HepG2 (cell line): ENCODE data around the gene SP110. TPM values are rescaled to one million over a fixed set of nuclear protein-coding genes. Genes with fewer than 3 reads are reported as not detected.

Experiments
- ATAC-seq: fragments of 200-7000 bp; cut with Tn5 transposase; 3 replicates; pipeline ENCODE4 v1.9.1; 2020; ENCODE audit warnings: mild to moderate bottlenecking, moderate library complexity
- BruUV-seq: library from RNA; stranded (reverse); fragments of 400-500 nt; replicated peaks from 2 replicates; lab custom pipeline; 2021; lab: Mats Ljungman, UMichigan
- CTCF ChIA-PET: fragments of 300-600 bp; formaldehyde crosslinking; extraction: SDS; loops from one replicate; lab custom pipeline; 2021; ENCODE audit warnings: low total read pairs, inconsistent platforms, low intra/inter-chr PET ratio; lab: Yijun Ruan, JAX
- POLR2A ChIA-PET: fragments of 350-600 bp; sonication (Branson Sonifier 250); formaldehyde crosslinking; loops from one replicate; lab custom pipeline; 2020; ENCODE audit warnings: antibody characterized with exemption, inconsistent platforms; lab: Yijun Ruan, JAX
- DNase-seq: peaks from one replicate; pipeline ENCODE4 v3.0.0-alpha.2; 2015; ENCODE audit warnings: low spot score
- FAIRE-seq: peaks from 3 replicates; lab custom pipeline; 2011; peaks lifted over from hg19 to GRCh38; lab: Jason Lieb, UNC
- H2AFZ ChIP-seq: one replicate; pipeline ENCODE4 v1.6.1; 2011; ENCODE audit warnings: low read length, inconsistent platforms
- H3K27ac ChIP-seq: fragments of 300-600 bp; 3 replicates; pipeline ENCODE4 v1.8.0; 2011; ENCODE audit warnings: mixed run types, mild to moderate bottlenecking, mixed read lengths, low read length, inconsistent platforms; ENCODE audit not compliant: insufficient read depth; ENCODE audit errors: extremely low read length
- H3K27me3 ChIP-seq, 2 experiments: fragments of 200-600 bp in 1 of 2; 2 replicates in 1 of 2; 3 replicates in 1 of 2; pipeline versions ENCODE4 v1.6.0 to v1.8.0; 2011; ENCODE audit warnings: low read length in 2 of 2, mild to moderate bottlenecking in 2 of 2, moderate library complexity in 2 of 2, inconsistent platforms in 1 of 2; ENCODE audit not compliant: insufficient read depth in 2 of 2, control insufficient read depth in 1 of 2
- H3K36me3 ChIP-seq, 2 experiments: fragments of 200-600 bp in 1 of 2; replicated peaks in 1 of 2; 2 replicates in 1 of 2; 3 replicates in 1 of 2; pipeline versions ENCODE4 v1.5.1 to v1.8.0; 2011; ENCODE audit warnings: low read length in 2 of 2, inconsistent platforms in 1 of 2; ENCODE audit not compliant: insufficient read depth in 2 of 2, control insufficient read depth in 1 of 2
- H3K4me1 ChIP-seq: 2 replicates; pipeline ENCODE4 v1.5.1; 2012; ENCODE audit warnings: low read length, inconsistent platforms; ENCODE audit not compliant: insufficient read depth
- H3K4me2 ChIP-seq: 2 replicates; pipeline ENCODE4 v1.6.0; 2011; ENCODE audit warnings: low read depth, low read length, inconsistent platforms
- H3K4me3 ChIP-seq, 3 experiments: fragments of 200-600 bp in 1 of 3; sonication (generic), shearing (Covaris generic) in 1 of 3; replicated peaks in 1 of 3; 2 replicates each; pipeline ENCODE4 v1.5.1; 2011 to 2016; ENCODE audit warnings: low read length in 3 of 3, inconsistent platforms in 2 of 3, low read depth in 2 of 3, mild to moderate bottlenecking in 2 of 3, control low read depth in 1 of 3, mixed read lengths in 1 of 3; ENCODE audit not compliant: insufficient read depth in 1 of 3
- H3K79me2 ChIP-seq: one replicate; pipeline ENCODE4 v1.6.1; 2011; ENCODE audit warnings: low read length, inconsistent platforms; ENCODE audit not compliant: insufficient read depth
- H3K9ac ChIP-seq: 2 replicates; pipeline ENCODE4 v1.6.0; 2011; ENCODE audit warnings: mild to moderate bottlenecking, low read depth, low read length, inconsistent platforms; ENCODE audit not compliant: insufficient read depth
- H3K9me3 ChIP-seq: 2 replicates; pipeline ENCODE4 v1.5.1; 2012; ENCODE audit warnings: mild to moderate bottlenecking, low read length
- H4K20me1 ChIP-seq: 2 replicates; pipeline ENCODE4 v1.6.0; 2011; ENCODE audit warnings: inconsistent platforms, mild to moderate bottlenecking, low read length, moderate library complexity; ENCODE audit not compliant: insufficient read depth
- BRF2 ChIP-seq: sonication (generic); formaldehyde crosslinking; IDR thresholded peaks from 2 replicates; pipeline ENCODE4 v1.8.1; 2022; ENCODE audit warnings: mild to moderate bottlenecking, missing genetic modification reagents
- FIP1L1 ChIP-seq: fragments of 200-400 bp; formaldehyde crosslinking; IDR thresholded peaks from 2 replicates; pipeline ENCODE4 v1.6.1; 2018; ENCODE audit warnings: low read depth, mild to moderate bottlenecking, low read length, moderate library complexity, borderline replicate concordance; ENCODE audit not compliant: insufficient read depth
- HDAC2 ChIP-seq: sonication (generic); formaldehyde crosslinking; IDR thresholded peaks from 2 replicates; pipeline ENCODE4 v1.4.0; 2020; ENCODE audit warnings: missing genetic modification reagents
- HOXD1 ChIP-seq: sonication (generic); formaldehyde crosslinking; IDR thresholded peaks from 2 replicates; pipeline ENCODE4 v1.5.0; 2020; ENCODE audit warnings: missing genetic modification reagents
- IKZF5 ChIP-seq: IDR thresholded peaks from 2 replicates; pipeline ENCODE4 v1.6.1; 2018; ENCODE audit warnings: missing genetic modification reagents, mild to moderate bottlenecking, missing compliant biosample characterization
- MAFF ChIP-seq: IDR thresholded peaks from 2 replicates; pipeline ENCODE4 v1.6.1; 2011; ENCODE audit warnings: low read depth, low read length, improper control_type of control experiment
- NR1H2 ChIP-seq: sonication (generic); formaldehyde crosslinking; IDR thresholded peaks from 2 replicates; pipeline ENCODE4 v1.8.1; 2022; ENCODE audit warnings: low read depth, missing genetic modification reagents, borderline replicate concordance
- SP1 ChIP-seq, 2 experiments: fragments of 450-650 bp in 1 of 2; sonication (generic) in 1 of 2; formaldehyde crosslinking in 1 of 2; IDR thresholded peaks; 2 replicates each; pipeline versions ENCODE4 v1.4.0 to v1.6.1; 2016 to 2020; ENCODE audit warnings: missing genetic modification reagents in 1 of 2
- ZFP1 ChIP-seq: IDR thresholded peaks from 2 replicates; pipeline ENCODE4 v1.6.1; 2016
- ZFP36 ChIP-seq: fragments of 150-350 bp; IDR thresholded peaks from 2 replicates; pipeline ENCODE4 v1.6.1; 2018; ENCODE audit warnings: borderline replicate concordance, low read length, low read depth; ENCODE audit not compliant: partially characterized antibody
- ZNF205 ChIP-seq: IDR thresholded peaks from 2 replicates; pipeline ENCODE4 v1.6.1; 2018; ENCODE audit warnings: missing biosample characterization, missing genetic modification reagents
- ZNF589 ChIP-seq: sonication (generic); formaldehyde crosslinking; conservative IDR thresholded peaks from 2 replicates; pipeline ENCODE4 v1.8.0; 2022; ENCODE audit warnings: mild to moderate bottlenecking, moderate library complexity, missing genetic modification reagents
- WGBS: methylation state at CpG from one replicate; pipeline ENCODE4 v1.1.6; 2017; ENCODE audit warnings: low lambda C conversion rate; 5-methylcytosine and 5-hydroxymethylcytosine counted together
- in situ Hi-C: cut with HindIII; loops from 2 replicates; pipeline ENCODE4 v1.10.0; 2017; ENCODE audit warnings: low pct_unique_long_range_greater_than_20kb; ENCODE audit not compliant: extremely low pct_ligation_motif_present
- intact Hi-C: fragments of 100-400 bp; cut with micrococcal nuclease; formaldehyde crosslinking; loops from one replicate; pipeline ENCODE4 v1.10.0; 2022; ENCODE audit not compliant: unreplicated experiment
- polyA plus RNA-seq, 8 experiments: library from polyadenylated mRNA; depleted of rRNA in 3 of 8; stranded (reverse) in 7 of 8; unstranded in 1 of 8; fragments of >200 nt; fragmentation: Illumina TruSeq in 4 of 8; extraction: Trizol in 4 of 8; gene quantifications; 2 replicates each; pipeline versions ENCODE4 v1.2.1 to v1.2.3, GENCODE V29; 2011 to 2016; ENCODE audit warnings: low read depth in 4 of 8, missing spikeins in 1 of 8, mixed read lengths in 1 of 8; ENCODE audit not compliant: insufficient read depth in 1 of 8
- total RNA-seq, 5 experiments: library from RNA; depleted of rRNA; stranded (reverse); fragments of >200 nt; fragmentation: Illumina TruSeq; extraction: Trizol; gene quantifications; 2 replicates each; pipeline ENCODE4 v1.2.3, GENCODE V29; 2016; ENCODE audit warnings: low read depth in 1 of 5
- TF ChIP-seq, protein P1 (sequence below): sonication (generic); formaldehyde crosslinking; IDR thresholded peaks from 2 replicates; pipeline ENCODE4 v1.4.0; 2020; ENCODE audit warnings: missing genetic modification reagents
- TF ChIP-seq, protein P2 (sequence below): sonication (generic); formaldehyde crosslinking; IDR thresholded peaks from 2 replicates; pipeline ENCODE4 v1.4.0; 2020; ENCODE audit warnings: missing genetic modification reagents

Gene SP110
- total and polyA plus RNA-seq, 2 of the 13 experiments (the other 11 are each of a cell fraction or from before 2014, with no cell fraction given), result 7.9 to 10.4 TPM

DNA sequence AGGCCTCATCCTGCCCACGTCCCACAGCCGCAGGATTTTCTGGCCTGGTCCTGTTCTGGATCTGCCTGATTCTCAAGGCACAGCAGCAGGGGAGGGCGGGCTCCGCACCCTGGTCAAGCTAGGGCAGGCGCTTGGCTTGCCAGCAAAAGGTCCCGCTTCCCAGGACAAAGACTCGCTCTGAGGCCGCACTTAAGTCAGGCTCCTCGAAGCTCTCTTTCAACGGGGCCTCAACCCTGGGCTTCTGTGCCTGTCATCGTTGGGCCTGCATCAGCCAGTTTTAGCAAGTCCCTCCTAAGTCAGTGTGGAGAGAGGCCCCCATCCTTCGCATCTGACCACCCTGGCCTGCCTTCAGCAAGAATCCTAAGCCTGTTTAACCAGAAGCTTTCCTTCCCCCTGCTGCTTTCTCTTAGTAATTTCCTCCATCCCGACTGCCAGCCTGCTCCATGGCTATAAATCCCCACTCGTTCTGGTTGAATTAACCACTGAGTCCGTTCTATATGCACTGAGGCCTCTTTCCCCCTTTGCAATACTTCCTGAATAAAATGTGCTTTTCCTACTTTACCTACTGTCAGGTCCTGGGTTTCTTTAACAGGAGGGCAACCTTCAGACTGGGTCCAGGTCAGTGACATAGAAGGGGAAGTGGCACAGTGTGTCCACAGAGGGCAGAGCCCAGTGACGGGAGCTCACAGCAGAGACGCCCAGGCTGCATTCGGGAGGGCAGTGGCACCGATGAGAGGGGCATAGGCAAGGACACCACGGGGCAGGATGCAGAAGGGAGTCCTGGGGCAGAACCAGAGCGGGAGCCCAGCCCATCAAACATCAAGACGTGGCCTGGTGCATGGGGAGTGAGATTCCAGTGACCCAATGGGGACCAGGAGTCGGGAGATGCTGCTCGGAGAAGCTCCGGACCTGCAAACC is 62.7 kb downstream of the SP110 start:
- ChIA-PET POLR2A (no interaction called here), CTCF (interaction anchor here (2.1 kb wide), 1 partner anchor 149 kb away, joined by 8 read pairs; no protein-coding TSS in a partner anchor)
- Histone ChIP-seq H3K4me3 (no peak overlapping the region), H3K79me2 (no peaks in the 10 kb centered on the region), H3K27ac (no peak overlapping the region), H3K9ac (no peak overlapping the region), H3K27me3 (peaks cover 5 to 19% of the 10 kb centered on the region in 2 experiments; a peak in 4 of 5 replicates), H4K20me1 (no peaks in the 10 kb centered on the region), H3K4me1 (no peaks in the 10 kb centered on the region), H3K4me2 (no peak overlapping the region), H3K9me3 (no peaks in the 10 kb centered on the region), H2AFZ (no peak overlapping the region), H3K36me3 (no peaks in the 10 kb centered on the region)
- TF ChIP-seq, protein P1, sequence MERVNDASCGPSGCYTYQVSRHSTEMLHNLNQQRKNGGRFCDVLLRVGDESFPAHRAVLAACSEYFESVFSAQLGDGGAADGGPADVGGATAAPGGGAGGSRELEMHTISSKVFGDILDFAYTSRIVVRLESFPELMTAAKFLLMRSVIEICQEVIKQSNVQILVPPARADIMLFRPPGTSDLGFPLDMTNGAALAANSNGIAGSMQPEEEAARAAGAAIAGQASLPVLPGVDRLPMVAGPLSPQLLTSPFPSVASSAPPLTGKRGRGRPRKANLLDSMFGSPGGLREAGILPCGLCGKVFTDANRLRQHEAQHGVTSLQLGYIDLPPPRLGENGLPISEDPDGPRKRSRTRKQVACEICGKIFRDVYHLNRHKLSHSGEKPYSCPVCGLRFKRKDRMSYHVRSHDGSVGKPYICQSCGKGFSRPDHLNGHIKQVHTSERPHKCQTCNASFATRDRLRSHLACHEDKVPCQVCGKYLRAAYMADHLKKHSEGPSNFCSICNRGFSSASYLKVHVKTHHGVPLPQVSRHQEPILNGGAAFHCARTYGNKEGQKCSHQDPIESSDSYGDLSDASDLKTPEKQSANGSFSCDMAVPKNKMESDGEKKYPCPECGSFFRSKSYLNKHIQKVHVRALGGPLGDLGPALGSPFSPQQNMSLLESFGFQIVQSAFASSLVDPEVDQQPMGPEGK (CRISPR knock-in tag), result no peak
- TF ChIP-seq IKZF5 (CRISPR knock-in tag) (no peak), ZFP1 (CRISPR knock-in tag) (no peak), BRF2 (CRISPR knock-in tag) (no peak), SP1 (IDR thresholded peaks at IDR 0.05) (no peak), SP1 (CRISPR knock-in tag; IDR thresholded peaks at IDR 0.05) (no peak), MAFF (no peak), FIP1L1 (no peak), HDAC2 (CRISPR knock-in tag) (no peak), ZNF205 (CRISPR knock-in tag) (no peak), ZNF589 (no peak), ZFP36 (no peak), HOXD1 (CRISPR knock-in tag) (no peak), NR1H2 (CRISPR knock-in tag) (no peak)
- TF ChIP-seq, protein P2, sequence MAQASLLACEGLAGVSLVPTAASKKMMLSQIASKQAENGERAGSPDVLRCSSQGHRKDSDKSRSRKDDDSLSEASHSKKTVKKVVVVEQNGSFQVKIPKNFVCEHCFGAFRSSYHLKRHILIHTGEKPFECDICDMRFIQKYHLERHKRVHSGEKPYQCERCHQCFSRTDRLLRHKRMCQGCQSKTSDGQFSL (CRISPR knock-in tag), result no peak
- DNase-seq, result no peak
- no peak for FAIRE-seq
- BruUV-seq, result no TSS peak
- in situ Hi-C loops, result loop anchor here (10.0 kb wide), 1 partner anchor 458 kb away; no protein-coding TSS in a partner anchor
- intact Hi-C loops, result no loop called here
- peak; percentile 14; the same call in 2 of the 3 replicates for ATAC-seq
- WGBS, result 36% methylated on average over 22 of the region's 25 CpGs
